SW480 (cell line): ENCODE data around the gene CD302.
"Not testable (repeated sequence)": the region's sequence is repeated elsewhere in the genome, so short reads cannot be mapped to it uniquely, and the experiment has no call there.

Experiments used
- DNase-seq: peaks from one replicate; pipeline ENCODE4 v3.0.0-alpha.2; 2016; ENCODE audit warnings: low spot score

Gene CD302

GRCh38 chr2:159748089-159748488, 49.9 kb downstream of the CD302 start:
- DNase-seq, result no peak

DNA sequence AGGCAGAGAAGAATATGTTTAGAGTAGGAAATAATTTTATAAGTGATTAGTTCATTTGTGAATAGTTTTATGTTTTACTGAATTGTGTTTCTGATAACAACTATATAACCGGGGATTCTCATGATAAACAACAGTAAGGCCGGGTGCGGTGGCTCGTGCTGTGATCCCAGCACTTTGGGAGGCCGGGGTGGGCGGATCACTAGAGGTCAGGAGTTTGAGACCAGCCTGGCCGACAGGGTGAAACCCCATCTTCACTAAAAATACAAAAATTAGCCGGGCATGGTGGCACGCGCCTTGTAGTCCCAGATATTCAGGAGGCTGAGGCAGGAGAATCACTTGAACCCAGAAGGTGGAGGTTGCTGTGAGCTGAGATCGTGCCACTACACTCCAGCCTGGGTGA, 52.8 kb downstream of the CD302 start:
- DNase-seq, result not testable (repeated sequence)

- no peak for DNase-seq
These were observed 53.6 kb downstream of the CD302 start for GRCh38 chr2:159744363-159744762.

DNA sequence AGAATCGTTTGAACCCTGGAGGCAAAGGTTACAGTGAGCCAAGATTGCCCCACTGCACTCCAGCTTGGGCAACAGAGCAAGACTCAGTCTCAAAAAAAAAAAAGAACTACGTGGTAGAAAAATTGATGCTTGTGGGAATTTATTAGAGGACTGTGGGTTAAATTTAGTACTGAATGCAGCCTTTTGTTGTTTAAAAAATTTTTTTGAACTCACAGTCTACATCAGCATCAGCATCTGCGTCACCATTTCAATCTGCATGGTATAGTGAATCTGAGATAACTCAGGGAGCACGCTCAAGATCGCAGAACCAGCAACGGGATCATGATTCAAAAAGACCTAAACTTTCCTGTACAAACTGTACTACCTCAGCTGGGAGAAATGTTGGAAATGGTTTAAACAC, 55.2 kb downstream of the CD302 start:
- no peak for DNase-seq

DNA sequence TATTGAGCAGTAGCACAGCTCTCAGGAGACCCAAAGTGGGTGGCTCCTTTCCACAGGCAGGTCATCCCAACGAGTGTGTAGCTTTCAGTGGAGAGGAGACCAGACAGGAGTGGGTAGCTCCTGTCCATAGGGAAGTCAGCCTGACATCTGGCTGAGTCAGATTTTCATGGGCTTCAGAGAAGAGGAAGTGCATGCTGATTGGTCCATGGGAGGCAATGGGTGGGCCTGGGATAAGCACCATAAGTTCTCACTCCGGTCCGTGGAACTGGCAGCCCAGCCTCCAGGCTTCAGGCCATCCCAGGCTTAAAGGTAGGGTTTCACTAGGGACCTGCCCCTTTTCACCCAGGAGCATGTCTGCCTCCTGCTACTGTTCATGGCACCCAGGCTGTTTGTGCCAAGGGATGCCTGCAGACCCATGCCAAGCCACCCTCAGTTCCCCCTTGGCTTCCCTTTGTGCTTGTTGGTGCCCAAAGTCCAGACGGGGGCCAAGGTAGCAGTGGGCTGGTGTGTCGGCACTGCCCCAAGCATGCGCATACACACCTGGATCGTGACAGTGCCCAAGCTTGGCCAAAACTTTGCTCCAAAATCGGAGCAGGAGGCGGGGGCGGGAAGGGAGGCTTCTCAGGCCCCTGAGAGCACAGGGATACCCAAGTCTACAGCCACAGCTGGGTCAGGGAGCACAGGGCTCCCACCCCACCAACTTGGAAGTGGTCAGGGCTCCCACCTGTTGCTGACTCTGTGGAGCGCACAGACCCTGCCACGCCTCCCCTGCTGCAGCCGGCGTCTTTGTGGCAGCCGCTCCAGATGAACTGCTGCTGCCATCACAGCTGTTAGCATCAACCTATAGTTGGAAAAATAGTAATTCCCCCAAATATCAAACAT, 59.3 kb downstream of the CD302 start:
- no peak for DNase-seq

- DNase-seq, result no peak
These were observed 60.1 kb downstream of the CD302 start for GRCh38 chr2:159737917-159738296.

DNA sequence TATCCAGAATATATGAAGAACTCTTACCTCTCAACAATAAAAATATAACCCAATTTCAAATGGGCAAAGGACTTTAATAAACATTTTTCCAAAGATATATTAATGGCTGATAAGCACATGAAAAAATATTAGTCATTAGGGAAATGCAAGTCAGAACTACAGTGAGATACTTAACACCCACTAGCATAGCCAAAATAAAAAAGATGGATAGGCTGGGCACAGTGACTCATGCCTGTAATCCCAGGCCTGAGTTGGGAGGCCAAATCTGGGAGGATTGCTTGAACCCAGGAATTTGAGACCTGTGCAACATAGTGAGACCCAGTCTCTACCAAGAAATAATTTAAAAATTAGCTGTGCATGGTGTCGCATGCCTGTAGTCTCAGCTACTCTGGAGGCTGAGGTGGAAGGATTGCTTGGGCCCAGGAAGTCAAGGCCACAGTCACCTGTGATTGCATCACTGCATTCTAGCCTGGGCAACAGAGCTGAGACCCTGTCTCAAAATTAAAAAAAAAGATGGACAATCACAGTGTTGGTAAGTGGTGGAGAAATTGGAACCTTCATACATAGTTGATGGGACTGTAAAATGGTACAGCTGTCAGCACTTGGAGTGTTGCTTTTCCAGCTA, 60.6 kb downstream of the CD302 start:
- DNase-seq, result no peak

DNA sequence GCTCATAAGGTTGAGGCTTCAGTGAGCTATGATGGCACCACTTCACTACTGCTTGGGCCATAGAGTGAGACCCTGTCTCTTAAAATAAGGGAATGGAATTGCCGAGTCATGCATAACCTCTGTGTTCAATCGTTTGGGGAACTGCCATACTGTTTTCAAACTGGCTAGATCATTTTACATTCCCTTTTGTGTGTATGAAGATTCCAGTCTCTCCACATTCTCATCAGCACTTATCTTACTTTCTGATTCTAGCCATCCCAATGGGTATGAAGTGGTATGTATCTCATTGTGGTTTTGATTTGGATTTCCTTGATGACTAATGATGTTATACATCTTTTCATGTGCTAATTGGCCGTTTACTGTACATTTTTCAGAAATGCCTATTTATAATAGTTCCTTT, 62.0 kb downstream of the CD302 start:
- no peak for DNase-seq

DNA sequence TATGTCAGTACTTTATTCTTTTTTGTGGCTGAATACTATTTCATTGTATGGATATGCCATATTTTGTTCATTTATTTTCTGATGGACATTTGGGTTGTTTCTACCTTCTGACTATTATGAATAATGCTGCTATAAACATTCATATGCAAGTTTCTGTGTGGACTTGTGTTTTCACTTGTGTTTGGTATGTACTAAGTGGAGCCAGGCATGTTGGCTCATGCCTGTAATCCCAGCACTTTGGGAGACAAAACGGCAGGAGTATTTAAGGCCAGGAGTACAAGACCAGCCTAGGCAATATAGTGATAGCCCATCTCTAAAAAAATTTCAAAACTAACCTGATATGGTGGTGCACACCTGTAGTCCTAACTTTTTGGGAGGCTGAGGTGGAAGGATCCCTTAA, 62.4 kb downstream of the CD302 start:
- DNase-seq, result no peak

DNA sequence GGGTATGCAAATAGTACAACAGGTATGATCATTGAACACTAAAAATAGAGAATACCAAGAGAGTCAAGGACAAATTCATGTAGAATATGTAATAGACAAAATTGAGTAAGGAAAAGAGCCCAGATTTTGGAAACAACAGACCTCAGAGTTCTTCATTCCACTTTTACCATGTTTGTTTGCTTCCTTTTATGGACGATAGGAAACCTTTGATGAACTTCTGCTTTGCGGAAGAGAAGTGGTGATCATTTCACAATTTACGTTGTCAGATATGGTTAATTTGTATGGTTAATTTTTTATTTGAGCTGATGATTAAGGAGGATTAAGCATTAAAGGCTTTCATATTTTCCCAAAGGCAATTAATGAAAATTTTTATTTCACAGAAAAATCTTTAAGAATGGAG, 69.4 kb downstream of the CD302 start:
- no peak for DNase-seq

DNA sequence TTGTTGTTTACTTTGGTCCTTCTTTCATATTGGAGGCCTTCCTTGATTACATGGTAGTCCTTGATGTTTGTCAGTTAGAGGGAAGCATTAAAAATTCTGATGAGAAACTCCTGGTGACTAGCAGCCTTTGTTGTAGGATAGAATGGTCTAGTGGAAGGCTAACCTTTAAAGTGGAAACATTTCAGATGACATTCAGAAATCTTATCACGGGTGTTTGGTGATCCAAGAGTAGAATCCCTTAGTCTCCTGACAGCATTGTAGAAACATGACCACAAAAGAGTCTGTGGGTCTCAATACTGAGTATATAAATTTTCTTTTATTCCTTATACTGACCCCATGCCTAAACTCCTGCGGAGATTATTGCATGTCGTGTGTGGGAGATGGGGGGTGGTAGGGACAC, 72.3 kb downstream of the CD302 start:
- no peak for DNase-seq

- not testable (repeated sequence) for DNase-seq
These were observed 73.0 kb downstream of the CD302 start for GRCh38 chr2:159724795-159725572.

DNA sequence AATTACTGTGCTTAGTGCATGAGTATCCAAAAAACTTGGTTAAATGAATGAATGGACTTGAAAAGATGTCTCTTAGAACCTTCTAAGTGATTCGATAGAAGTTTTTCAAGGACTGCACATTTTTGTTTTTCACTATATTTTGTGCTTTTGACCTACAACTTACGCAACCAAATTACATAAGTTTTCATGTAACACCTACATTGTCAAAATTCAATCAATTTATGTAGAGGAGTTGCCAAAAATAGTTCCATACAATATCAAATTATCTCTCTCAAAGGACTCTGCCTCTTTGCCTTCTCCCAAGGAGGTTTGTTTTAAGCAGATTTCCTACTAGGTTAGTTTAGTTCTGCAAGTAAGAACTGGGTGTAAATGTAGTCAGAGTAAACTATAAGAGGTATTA, 75.4 kb downstream of the CD302 start:
- no peak for DNase-seq

DNA sequence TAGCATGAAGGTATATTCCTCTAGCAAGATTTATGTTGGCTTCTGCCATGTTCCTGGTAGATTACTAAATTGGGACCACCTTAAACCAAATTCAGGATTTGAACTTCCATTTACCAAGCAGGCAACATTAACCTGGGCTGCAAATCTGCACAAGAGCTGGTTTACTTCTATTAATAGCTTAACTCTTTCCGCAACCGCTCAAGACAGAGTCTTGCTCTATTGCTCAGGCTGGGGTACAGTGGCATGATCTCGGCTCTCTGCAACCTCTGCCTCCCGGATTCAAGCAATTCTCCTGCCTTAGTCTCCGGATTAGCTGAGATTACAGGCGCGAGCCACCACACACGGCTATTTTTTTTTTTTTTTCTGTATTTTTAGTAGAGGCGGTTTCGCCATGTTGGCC, 77.3 kb downstream of the CD302 start:
- no peak for DNase-seq
